Osteoblast (primary cell): ENCODE measurements around the gene PCDHGA1. TPM values are rescaled to one million over a fixed set of nuclear protein-coding genes. Genes with fewer than 3 reads are reported as not detected.

Experiments used
- DNase-seq: peaks from one replicate; pipeline ENCODE4 v3.0.0; 2011; ENCODE audit warnings: low spot score, mixed read lengths; ENCODE audit not compliant: insufficient read length; ENCODE audit errors: missing footprints
- H2AFZ ChIP-seq: 2 replicates; pipeline ENCODE4 v1.6.0; 2011; ENCODE audit warnings: mild to moderate bottlenecking, low read length
- H3K27ac ChIP-seq: 2 replicates; pipeline ENCODE4 v1.5.1; 2011; ENCODE audit warnings: mild to moderate bottlenecking, low read depth, low read length, moderate library complexity
- H3K27me3 ChIP-seq: 2 replicates; pipeline ENCODE4 v1.6.0; 2012; ENCODE audit warnings: mild to moderate bottlenecking, control low read depth, inconsistent platforms, low read length, moderate library complexity; ENCODE audit not compliant: insufficient read depth
- H3K36me3 ChIP-seq: 2 replicates; pipeline ENCODE4 v1.5.1; 2011; ENCODE audit warnings: mild to moderate bottlenecking, low read length, control low read depth, moderate library complexity; ENCODE audit not compliant: insufficient read depth
- H3K4me1 ChIP-seq: 2 replicates; pipeline ENCODE4 v1.5.1; 2011; ENCODE audit warnings: mild to moderate bottlenecking, low read length, control low read depth, moderate library complexity; ENCODE audit not compliant: insufficient read depth
- H3K4me2 ChIP-seq: 2 replicates; pipeline ENCODE4 v1.6.0; 2011; ENCODE audit warnings: mild to moderate bottlenecking, low read length; ENCODE audit not compliant: insufficient read depth
- H3K4me3 ChIP-seq: fragments of 200-600 bp; sonication (generic); 3 replicates; pipeline ENCODE4 v1.5.1; 2012; ENCODE audit warnings: mild to moderate bottlenecking, low read length, inconsistent platforms; ENCODE audit not compliant: insufficient read depth
- H3K79me2 ChIP-seq: 2 replicates; pipeline ENCODE4 v1.6.0; 2012; ENCODE audit warnings: mild to moderate bottlenecking, low read length, control low read depth, inconsistent platforms; ENCODE audit not compliant: insufficient read depth
- H3K9me3 ChIP-seq: 2 replicates; pipeline ENCODE4 v1.5.1; 2011; ENCODE audit warnings: low read depth, low read length, control low read depth
- H4K20me1 ChIP-seq: 2 replicates; pipeline ENCODE4 v1.6.0; 2012; ENCODE audit warnings: mild to moderate bottlenecking, low read length, control low read depth; ENCODE audit not compliant: insufficient read depth
- CTCF ChIP-seq: IDR thresholded peaks from 2 replicates; pipeline ENCODE4 v1.5.1; 2011; ENCODE audit warnings: mild to moderate bottlenecking, low read depth, low read length, moderate library complexity; ENCODE audit errors: extremely low read depth
- total RNA-seq: library from RNA; depleted of rRNA; stranded (reverse); fragments of >200 nt; gene quantifications from 2 replicates; pipeline ENCODE4 v1.2.3, GENCODE V29; 2012

PCDHGA1 gene
- total RNA-seq, 1 donor: 1.1 TPM

- H4K20me1 ChIP-seq: peaks cover 36% of the 10 kb centered on the region
- TF ChIP-seq CTCF: peak; percentile 29
- peak within 1 kb of the TSS; percentile 77 for H3K4me3 ChIP-seq
- peak within 1 kb of the TSS; percentile 78 for H3K27ac ChIP-seq
- H3K4me1 ChIP-seq: peaks cover 35% of the 10 kb centered on the region
- peaks cover 35% of the 10 kb centered on the region for H3K79me2 ChIP-seq
- no peaks in the 10 kb centered on the region for H3K36me3 ChIP-seq
- H3K27me3 ChIP-seq: no peaks in the 10 kb centered on the region
- peak within 1 kb of the TSS; percentile 93 for H3K4me2 ChIP-seq
- H2AFZ ChIP-seq: peak within 1 kb of the TSS; percentile 77
- peak; percentile 96 for DNase-seq
- no peaks in the 10 kb centered on the region for H3K9me3 ChIP-seq
Measured at GRCh38 chr5:141475625-141476131, 145.4 kb downstream of the PCDHGA1 start, which contains the start of gene PCDHGC3. TSS of gene PCDHGC3 (plus strand) at chr5:141475966. CDS start at chr5:141476117, 151 bp downstream.

GRCh38 chr5:141476132-141476911 lies 146.0 kb downstream of the PCDHGA1 start:
- Histone ChIP-seq H3K4me3 (peak overlapping the region; percentile 77), H4K20me1 (peaks cover 36% of the 10 kb centered on the region), H3K4me1 (peaks cover 35% of the 10 kb centered on the region), H3K27me3 (no peaks in the 10 kb centered on the region), H3K4me2 (peak overlapping the region; percentile 93), H3K9me3 (no peaks in the 10 kb centered on the region), H3K36me3 (no peaks in the 10 kb centered on the region), H3K27ac (peak overlapping the region; percentile 78), H3K79me2 (peaks cover 41% of the 10 kb centered on the region), H2AFZ (peak overlapping the region; percentile 77)
- DNase-seq: peak; percentile 92
- TF ChIP-seq CTCF: no peak

GRCh38 chr5:141477044-141477575 lies 146.8 kb downstream of the PCDHGA1 start:
- H3K79me2 ChIP-seq: peaks cover 46% of the 10 kb centered on the region
- TF ChIP-seq CTCF: no peak
- H3K27ac ChIP-seq: peak overlapping the region; percentile 78
- H3K4me1 ChIP-seq: peaks cover 35% of the 10 kb centered on the region
- peak overlapping the region; percentile 77 for H3K4me3 ChIP-seq
- H3K4me2 ChIP-seq: peak overlapping the region; percentile 93
- H3K9me3 ChIP-seq: no peaks in the 10 kb centered on the region
- no peaks in the 10 kb centered on the region for H3K36me3 ChIP-seq
- H4K20me1 ChIP-seq: peaks cover 36% of the 10 kb centered on the region
- H2AFZ ChIP-seq: peak overlapping the region; percentile 46
- DNase-seq: peak; percentile 54
- no peaks in the 10 kb centered on the region for H3K27me3 ChIP-seq

DNA sequence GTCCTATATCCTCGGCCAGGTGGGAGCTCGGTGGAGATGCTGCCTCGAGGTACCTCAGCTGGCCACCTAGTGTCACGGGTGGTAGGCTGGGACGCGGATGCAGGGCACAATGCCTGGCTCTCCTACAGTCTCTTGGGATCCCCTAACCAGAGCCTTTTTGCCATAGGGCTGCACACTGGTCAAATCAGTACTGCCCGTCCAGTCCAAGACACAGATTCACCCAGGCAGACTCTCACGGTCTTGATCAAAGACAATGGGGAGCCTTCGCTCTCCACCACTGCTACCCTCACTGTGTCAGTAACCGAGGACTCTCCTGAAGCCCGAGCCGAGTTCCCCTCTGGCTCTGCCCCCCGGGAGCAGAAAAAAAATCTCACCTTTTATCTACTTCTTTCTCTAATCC lies 147.5 kb downstream of the PCDHGA1 start:
- H4K20me1 ChIP-seq: peaks cover 42% of the 10 kb centered on the region
- H3K79me2 ChIP-seq: peaks cover 51% of the 10 kb centered on the region
- no peak overlapping the region for H2AFZ ChIP-seq
- no peak overlapping the region for H3K27ac ChIP-seq
- peaks cover 35% of the 10 kb centered on the region for H3K4me1 ChIP-seq
- peak overlapping the region; percentile 77 for H3K4me3 ChIP-seq
- DNase-seq: peak; percentile 83
- H3K9me3 ChIP-seq: no peaks in the 10 kb centered on the region
- H3K27me3 ChIP-seq: no peaks in the 10 kb centered on the region
- TF ChIP-seq CTCF: no peak
- H3K4me2 ChIP-seq: peak overlapping the region; percentile 93
- H3K36me3 ChIP-seq: no peaks in the 10 kb centered on the region
